Activated T-cell treated with anti-CD3 and anti-CD28 coated beads for 1 hour (primary cell): ENCODE results near the gene THG1L.
"Not testable (repeated sequence)": the region's sequence is repeated elsewhere in the genome, so short reads cannot be mapped to it uniquely, and the experiment has no call there.

ENCODE experiments used
- DNase-seq: peaks from one replicate; pipeline ENCODE4 v3.0.0-alpha.2; 2020; ENCODE audit warnings: low read depth

THG1L gene

DNA sequence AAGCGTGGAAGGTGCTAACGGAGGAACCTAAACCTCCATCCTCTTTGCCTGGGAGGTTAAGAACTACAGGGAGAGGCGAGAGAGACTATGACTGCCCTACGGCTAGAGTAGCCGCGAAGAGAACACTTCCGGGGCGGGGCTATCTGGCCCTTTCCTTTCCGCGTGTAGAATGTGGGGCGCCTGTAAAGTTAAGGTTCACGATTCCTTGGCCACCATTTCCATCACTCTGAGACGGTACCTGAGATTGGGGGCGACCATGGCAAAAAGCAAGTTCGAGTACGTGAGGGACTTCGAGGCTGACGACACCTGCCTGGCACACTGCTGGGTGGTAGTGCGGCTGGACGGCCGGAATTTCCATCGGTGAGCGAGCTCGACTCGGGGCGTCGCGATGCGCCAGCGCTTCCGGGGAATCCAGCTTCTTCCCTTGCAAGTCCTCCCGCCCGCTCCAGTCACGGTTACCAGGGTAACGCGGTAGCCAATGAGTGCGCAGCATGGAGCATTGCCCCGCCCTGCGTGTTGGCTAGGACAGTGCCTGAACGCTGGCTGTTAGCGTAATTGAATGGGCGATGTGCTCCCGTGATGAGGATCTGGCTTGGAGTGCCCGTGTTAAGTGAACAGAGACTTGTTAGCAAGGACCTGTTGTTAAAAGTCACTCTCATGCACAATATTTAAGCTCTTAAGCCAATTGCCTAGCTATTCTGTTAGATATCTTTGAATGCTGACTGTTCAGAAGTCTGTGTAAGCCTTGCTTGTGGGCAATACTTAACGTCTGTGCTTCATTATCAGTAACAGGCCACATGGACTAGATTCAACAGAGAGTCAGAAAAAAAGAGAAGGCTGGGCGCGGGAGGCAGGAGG lies at the start of gene THG1L:
Gene THG1L (plus strand): TSS at position 149 of the 858 bp plus-strand sequence. CDS start 21 bp downstream, at position 170.
- peak; percentile 98 for DNase-seq

DNA sequence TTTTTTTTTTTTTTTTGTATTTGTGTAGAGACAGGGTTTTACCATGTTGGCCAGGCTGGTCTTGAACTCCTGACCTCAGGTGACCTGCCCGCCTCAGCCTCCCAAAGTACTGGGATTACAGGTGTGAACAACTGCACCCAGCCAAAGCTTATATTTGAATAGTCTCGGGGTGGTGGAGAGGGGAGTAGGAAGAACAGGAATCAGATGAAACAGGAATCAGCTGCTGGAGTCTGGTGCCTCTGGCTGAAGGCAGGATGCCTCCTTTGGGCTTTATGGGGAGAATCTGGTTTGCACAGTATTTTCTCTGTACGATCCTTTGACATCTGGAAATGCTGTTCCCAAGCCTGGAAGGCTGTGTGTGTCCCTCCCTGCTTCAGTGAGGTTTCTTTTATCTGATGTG lies 49.0 kb upstream of the THG1L start:
- no peak for DNase-seq

DNA sequence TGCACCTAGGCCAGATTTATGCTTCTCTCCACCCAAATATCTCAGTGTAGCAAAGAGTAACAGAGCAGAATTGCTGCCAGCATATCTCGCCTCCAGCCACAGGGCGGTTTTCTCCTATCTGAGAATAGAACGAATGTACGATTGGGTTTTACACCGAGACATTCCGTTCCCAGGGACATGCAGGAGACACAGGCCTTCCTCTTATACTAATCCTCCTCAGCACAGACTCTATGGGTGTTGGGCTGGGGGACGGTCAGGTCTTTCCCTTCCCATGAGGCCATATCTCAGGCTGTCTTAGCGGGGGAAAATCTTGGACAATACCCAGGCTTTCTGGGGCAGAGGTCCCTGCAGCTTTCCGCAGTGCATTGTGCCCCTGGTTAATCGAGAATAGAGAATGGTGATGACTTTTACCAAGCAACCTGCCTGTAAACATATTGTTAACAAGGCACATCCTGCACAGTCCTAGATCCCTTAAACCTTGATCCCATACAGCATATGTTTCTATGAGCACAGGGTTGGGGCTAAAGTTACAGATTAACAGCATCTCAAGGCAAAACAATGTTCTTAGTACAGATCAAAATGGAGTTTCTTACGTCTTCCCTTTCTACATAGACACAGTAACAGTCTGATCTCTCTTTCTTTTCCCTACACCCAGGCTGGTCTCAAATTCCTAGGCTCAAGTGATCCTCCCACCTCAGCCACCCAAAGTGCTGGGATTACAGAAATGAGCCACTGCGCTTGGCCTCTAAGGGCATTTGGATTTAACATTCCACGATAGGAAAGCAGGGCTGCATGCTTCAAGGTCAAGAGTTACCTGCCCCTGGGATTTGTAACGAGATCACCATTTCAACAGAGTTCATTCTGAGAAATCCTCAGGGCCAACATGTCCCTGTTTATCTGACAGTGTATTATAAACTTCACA lies 44.7 kb upstream of the THG1L start:
- not testable (repeated sequence) for DNase-seq

DNA sequence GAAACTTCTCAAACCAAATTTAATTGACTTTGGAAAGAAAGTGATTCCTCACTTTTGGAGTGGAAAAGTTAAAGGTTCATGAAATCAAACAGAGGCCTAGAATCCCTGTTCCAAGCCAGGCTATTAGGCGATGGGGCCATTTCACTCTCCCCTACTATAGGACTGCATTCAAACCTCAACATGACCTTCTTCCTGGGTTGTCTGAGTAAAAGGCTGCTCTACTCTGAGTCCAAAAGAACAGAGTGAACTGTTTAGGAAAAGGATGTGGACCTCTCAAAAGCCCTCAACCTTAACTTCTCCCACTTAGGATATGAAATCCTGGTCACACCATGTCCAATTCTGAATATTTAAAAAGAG lies 44.0 kb upstream of the THG1L start:
- no peak for DNase-seq

DNA sequence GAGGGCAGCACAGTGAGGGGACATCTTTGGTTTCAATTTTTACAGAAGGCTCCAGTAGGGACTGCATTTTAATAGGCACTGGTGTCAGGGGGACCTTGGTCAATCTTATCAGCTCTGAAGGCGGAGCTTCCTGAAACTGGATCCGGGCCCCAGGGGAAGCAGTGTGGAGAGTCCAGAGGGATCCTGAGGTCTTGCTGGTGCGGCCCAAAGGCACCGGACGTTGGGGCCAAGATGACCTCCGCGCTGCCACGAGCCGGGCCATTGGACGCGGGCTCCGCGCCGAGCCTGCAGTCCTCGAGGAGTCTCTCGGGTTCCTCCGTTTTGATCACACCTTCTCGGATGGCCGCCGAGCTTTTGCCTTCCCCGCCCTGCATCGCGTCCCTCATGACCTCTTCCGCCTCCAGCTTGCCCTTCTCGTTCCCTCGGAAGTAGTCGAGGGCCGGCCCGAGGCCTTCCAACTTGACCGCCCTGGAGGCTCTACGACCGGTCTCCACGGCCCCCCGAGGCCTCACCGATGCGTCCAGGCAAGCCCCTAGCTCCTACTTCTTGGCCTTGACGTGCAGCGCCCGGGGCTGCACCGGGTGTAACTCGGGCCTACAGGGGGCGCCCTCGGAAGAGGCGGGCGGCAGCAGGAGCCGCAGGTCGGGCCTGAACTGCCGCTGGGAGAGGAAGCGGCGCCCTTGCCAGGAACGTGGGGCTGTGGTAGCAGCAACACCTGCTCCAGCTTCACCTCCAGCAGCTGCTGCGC lies 41.1 kb upstream of the THG1L start:
- DNase-seq, result no peak

DNA sequence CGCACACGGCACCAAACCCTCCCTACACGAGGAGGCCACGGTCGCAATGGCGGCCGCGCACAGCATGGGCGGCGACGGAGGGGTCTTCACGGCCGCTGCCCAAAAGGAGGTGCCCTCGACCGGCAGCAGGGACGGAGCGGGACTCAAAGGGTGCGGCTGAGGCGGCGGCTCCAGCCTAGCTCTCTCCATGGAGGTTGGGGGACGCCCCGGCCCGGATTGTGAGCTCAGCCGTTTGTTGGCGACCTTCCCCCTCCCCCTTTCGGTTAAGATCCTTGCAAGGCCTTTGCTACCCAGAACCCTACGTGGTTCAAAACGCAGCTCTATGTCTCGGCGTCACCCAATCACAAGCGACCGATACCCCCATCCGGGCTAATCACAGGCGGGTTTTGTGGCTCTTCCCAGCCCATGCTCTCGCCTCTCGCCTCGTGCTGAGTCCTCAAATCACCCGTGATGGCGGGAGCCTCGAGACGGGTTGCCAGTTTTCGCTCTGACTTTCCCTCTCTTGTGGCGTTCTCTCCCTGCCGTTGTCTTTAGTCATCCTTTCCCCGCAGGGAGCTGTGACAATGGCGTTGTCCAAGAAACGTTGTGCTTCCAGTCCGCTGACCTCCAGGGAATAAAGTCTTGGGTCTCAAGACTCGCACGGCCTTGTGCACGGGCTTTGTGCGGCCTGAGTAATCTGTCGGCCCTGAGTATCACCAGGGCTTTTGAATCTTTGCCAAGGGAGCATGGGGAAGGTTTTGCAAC lies 40.4 kb upstream of the THG1L start:
- no peak for DNase-seq

DNA sequence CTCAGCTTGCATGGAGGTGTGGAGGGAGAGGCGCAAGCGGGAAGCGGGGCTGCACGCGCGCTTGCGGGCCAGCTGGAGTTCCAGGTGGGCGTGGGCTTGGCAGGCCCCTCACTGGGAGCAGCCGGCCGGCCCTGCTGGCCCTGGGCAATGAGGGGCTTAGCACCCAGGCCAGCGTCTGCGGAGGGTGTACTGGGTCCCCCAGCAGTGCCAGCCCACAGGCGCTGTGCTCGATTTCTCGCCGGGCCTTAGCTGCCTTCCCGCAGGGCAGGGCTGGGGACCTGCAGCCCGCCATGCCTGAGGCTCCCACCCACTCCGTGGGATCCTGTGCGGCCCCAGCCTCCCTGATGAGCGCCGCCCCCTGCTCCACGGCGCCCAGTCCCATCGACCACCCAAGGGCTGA lies 37.4 kb upstream of the THG1L start:
- DNase-seq, result not testable (repeated sequence)

DNA sequence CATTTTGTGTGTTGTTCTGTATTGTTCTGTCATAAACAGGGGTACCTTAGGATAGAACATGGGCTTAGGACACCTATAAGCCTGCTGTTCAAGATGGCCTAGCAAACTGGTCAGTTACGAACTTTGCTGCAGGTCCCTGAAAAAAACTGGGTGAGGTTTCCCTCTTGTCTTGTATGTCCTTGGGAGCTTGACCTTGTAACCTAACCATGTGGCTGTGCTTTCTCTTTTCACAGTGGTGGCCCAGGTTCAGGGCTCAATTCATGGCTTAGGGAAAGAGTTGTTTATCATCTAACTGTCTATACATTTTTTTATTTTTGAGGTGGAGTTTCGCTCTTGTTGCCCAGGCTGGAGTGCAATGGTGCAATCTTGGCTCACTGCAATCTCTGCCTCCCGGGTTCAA lies 35.1 kb upstream of the THG1L start:
- DNase-seq, result not testable (repeated sequence)

DNA sequence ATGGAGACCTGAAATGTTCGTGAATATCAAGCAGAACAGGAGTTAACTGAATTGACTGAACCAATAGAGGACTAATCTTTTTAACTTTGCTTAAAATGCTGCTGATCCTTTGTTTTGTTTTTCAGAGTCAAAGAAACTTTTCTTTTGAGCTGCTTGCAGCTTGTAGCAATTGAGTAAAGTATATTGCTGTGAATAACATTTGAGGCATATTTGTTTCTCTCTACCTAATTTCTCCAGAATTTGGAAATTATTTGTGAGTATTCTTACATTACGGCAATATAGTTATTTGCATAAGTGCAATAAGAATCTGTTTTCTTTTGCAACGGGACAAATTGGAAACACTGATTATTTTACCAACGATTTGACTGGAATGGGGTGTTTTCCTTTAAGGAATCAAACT lies 32.5 kb upstream of the THG1L start:
- DNase-seq, result not testable (repeated sequence)

DNA sequence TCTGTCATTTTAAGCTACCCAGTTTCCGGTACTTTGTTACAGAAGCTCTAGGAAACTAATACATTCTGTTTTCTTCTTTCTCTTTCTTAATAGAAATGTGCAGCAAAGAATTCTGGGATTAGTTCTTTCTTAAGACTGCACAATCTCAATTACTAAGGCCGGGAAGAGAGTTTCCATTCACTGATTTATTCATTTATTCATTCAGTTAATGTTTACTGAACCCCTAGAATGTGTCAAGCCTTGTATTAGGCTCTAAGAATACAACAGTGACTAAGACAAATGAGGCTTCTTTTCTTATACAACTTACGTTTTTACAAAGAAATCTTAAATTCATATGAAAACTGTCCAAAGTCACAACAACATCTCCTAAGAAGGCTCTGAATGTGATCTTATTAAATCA lies 27.5 kb upstream of the THG1L start:
- DNase-seq, result no peak

DNA sequence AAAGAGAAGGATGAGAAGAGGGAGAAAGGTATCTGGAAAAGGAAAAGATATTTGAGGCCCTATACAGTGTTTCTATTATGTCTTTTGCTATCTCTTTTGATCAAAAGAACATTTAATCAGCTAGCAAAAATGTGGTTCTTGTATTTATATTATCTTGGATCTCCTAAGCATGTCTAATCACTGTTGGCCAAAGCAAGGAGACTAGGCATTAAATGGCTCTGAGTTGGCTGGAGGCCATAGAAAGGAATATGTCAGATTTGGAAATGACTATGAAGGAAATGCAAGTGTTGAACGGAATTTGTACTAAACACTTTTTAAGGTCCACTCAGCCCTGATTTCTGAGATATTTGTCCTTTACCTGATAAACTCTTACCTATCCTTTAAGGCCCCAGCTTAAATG lies 22.4 kb upstream of the THG1L start:
- DNase-seq, result no peak

DNA sequence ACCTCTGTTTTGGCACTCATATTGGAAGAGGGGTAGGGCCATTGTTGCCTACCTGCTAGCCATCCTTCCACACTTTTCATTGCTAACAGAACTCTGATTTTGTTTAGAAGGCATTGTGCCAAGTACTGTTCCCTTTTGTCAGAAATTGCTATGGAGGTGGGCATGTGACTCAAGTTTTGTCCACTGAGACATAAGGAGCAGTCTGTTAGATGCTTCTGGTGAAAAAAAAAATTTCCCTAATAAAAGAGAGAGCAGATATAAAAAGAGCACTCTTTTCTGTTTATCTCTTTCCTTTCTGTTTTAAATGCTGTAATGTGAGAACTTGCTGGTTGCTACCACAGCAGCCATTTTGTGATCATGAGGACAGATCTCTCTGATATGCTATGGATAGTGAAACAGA lies 21.9 kb upstream of the THG1L start:
- no peak for DNase-seq

DNA sequence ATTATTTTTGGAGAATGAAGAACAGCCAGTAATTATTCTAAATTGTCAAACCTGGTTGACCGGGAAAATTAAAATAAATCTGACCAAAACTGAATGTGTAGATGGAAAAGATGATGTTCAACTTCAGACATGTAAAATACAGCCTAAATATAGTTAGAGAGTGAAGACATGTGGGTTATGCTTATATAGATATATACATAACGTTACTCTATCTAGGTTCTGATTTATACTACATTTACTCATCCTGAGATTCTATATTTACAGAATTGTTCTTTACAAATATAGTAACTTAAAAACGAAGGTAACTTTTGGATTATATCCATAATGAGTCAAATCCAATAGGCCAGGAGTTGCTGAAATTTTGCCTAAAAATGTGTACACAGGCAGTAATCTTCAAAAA lies 20.8 kb upstream of the THG1L start:
- DNase-seq, result no peak

DNA sequence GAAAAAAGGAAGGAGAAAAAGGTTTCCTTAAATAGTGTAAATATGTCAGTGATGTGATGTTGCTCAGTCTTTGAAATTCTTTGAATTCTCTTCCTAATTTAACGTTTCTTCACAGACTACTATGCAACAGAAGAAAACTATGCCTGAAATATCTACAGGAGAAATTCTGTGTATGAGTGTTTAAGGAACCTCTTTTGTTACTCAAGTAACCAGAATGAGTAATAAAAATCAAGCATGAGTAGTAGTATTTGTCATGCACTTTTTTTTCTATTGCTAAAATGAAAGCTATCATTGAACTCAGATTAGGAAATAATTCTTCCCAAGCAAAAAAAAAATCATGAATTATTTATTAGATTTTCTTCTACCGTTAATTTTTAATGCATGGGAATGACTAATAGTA lies 20.3 kb upstream of the THG1L start:
- DNase-seq, result no peak

DNA sequence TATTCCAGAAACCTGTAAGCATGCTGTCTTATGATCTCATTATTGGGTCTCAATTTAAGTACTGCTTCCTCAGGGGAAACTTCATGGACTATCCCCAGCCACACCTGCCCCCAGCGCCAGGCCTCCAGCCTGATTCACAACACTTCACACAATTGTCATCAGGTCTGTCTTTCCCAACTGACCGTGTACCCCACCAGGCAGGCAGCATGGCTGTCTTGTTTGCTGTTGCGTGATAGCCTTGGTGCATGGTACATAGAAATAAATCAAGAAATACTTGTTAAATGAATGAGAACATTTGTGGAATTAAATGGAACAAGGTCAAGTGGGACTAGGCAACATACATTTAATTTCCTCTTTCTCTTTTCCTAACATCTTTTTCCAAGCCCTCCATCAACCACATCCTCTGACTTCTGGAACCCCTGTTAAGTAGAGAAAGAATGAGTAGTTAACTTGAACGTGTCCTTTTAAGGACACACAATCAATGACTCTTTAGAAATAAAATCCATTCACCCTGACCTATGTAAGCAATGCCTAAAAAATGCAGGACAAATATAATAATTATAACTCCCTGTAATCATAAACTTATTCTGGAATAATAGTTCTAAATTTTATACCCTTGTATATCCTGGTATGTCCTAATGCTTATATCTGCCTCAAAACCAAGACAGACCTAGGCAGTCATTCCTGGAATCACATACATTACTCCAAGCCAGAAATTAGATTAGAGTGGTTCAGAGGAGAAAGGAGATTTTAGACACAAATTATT lies 17.2 kb upstream of the THG1L start:
- DNase-seq, result no peak

DNA sequence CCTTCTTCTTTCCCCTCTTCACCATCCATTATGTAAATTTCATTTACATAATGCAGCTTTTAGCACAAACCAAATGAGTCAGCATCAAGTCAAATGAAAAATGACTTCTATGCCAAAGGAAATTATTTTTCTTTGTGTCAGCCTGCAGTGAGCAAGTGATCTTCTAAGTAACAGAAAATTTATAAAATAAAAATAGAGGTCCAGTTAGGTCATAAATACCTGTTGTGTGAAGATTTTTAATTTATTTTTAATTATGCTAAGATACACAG lies 16.7 kb upstream of the THG1L start:
- DNase-seq, result no peak

DNA sequence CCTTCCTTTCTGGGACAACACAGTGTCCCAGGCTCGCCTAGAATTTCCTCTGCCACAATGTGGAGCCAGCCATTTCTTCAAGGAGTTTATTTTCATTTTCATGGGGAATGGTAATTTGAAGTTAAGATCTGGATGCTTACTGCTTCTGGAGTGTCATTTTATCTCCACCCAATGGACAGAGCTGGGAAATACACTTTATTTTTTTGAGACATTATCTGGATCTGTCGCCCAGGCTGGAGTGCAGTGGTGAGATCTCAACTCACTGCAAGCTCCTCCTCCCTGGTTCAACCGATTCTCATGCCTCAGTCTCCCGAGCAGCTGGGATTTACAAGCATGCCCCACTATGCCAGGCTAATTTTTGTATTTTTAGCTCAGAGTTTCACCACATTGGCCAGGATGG lies 12.7 kb upstream of the THG1L start:
- DNase-seq, result no peak

DNA sequence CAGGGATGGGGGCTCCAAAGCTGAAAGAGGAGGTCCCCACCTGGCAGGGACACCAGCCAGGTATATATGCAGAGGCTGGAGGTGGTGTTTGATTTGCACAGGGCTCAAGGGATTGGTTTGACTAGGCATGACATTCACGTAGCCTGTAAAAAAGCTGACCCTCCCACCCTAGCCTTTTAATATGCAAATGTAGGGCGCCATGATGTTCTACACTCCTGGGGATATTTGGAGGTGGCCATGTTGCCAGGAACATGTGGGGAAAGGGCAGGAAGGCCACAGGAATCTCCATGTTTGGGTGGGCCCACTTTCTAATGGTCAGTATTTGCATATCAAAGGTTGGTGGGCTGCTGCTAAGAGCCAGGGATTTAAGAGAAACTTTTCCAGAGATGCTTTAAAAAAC lies 12.0 kb upstream of the THG1L start:
- no peak for DNase-seq

DNA sequence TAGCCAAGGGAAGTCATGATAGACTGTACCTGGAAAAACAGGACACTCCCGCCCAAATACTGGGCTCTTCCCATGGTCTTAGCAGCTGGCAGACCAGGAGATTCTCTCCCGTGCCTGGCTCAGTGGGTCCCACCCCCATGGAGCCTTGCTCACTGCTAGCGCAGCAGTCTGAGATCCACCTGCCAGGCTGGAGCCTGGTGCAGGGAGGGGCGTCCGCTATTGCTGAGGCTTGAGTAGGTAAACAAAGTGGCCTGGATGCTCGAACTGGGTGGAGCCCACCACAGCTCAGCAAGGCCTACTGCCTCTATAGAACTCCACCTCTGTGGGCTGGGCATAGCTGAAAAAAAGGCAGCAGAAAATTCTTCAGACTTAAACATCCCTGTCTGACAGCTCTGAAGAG lies 10.1 kb upstream of the THG1L start:
- DNase-seq, result no peak

DNA sequence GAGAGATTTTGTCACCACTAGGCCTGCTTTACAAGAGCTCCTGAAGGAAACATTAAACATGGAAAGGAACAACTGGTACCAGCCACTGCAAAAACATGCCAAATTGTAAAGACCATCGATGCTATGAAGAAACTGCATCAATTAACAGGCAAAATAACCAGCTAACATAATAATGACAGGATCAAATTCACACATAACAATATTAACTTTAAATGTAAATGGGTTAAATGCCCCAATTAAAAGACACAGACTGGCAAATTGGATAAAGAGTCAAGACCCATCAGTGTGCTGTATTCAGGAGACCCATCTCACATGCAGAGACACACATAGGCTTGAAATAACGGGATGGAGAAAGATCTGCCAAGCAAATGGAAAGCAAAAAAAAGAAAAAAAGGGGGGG lies 8.3 kb upstream of the THG1L start:
- not testable (repeated sequence) for DNase-seq

DNA sequence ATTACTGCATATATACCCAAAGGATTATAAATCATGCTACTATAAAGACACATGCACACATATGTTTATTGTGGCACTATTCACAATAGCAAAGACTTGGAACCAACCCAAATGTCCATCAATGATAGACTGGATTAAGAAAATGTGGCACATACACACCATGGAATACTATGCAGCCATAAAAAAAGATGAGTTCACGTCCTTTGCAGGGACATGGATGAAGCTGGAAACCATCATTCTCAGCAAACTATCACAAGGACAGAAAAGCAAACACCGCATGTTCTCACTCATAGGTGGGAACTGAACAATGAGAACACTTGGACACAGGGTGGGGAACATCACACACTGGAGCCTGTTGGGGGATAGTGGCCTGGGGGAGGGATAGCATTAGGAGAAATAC lies 4.6 kb upstream of the THG1L start:
- DNase-seq, result not testable (repeated sequence)
